Ectodermal cell (in vitro differentiated cells): Measurements from ENCODE around the gene DDR2.

Source experiments
- H3K27ac ChIP-seq: 2 replicates; pipeline ENCODE4 v1.7.0; 2013; ENCODE audit warnings: mild to moderate bottlenecking, low read depth, low read length; ENCODE audit not compliant: insufficient read depth, poor library complexity, severe bottlenecking
- H3K27me3 ChIP-seq: 2 replicates; pipeline ENCODE4 v1.7.0; 2013; ENCODE audit warnings: mild to moderate bottlenecking, low read length; ENCODE audit not compliant: insufficient read depth, control insufficient read depth, poor library complexity, severe bottlenecking
- H3K36me3 ChIP-seq: one replicate; pipeline ENCODE4 v1.7.0; 2013; ENCODE audit warnings: low read length; ENCODE audit not compliant: control insufficient read depth, insufficient read depth
- H3K4me1 ChIP-seq: one replicate; pipeline ENCODE4 v1.7.0; 2013; ENCODE audit warnings: low read length; ENCODE audit not compliant: control insufficient read depth, insufficient read depth
- H3K4me3 ChIP-seq: 2 replicates; pipeline ENCODE4 v1.7.0; 2013; ENCODE audit warnings: low read depth, low read length, control low read depth; ENCODE audit not compliant: insufficient read depth
- H3K9me3 ChIP-seq: 2 replicates; pipeline ENCODE4 v1.7.0; 2013; ENCODE audit warnings: mild to moderate bottlenecking, low read length, moderate library complexity; ENCODE audit not compliant: control insufficient read depth
- WGBS, 2 experiments: methylation state at CpG; one replicate each; pipeline ENCODE4 v1.1.7; 2013; ENCODE audit warnings: missing lambda C conversion rate in 2 of 2; 5-methylcytosine and 5-hydroxymethylcytosine counted together

Gene DDR2

DNA sequence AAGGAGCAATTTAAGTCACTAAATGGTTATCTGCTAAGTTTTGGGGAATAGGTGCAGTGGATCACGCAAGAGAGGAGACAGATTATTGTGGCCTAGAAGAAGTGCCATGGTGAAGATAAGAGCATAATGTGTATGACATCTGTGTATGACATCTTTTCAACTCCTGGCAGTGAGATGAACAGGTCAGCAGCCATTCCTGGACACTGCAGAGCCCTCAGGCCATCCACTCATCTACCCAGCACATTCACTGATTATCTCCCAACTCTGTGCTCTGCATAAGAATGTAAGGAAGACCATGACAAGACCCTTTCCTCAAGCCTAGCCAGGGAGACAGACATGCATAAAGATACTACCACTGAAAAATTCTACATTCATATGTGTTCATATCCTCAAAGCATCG is 73.7 kb downstream of the DDR2 start:
- Histone ChIP-seq H3K36me3 (no peaks in the 10 kb centered on the region), H3K27me3 (no peaks in the 10 kb centered on the region), H3K9me3 (no peaks in the 10 kb centered on the region), H3K4me1 (no peaks in the 10 kb centered on the region), H3K4me3 (no peak overlapping the region), H3K27ac (no peak overlapping the region)
- WGBS, 2 experiments: 50% methylated on average over 2 of the region's 2 CpGs

DNA sequence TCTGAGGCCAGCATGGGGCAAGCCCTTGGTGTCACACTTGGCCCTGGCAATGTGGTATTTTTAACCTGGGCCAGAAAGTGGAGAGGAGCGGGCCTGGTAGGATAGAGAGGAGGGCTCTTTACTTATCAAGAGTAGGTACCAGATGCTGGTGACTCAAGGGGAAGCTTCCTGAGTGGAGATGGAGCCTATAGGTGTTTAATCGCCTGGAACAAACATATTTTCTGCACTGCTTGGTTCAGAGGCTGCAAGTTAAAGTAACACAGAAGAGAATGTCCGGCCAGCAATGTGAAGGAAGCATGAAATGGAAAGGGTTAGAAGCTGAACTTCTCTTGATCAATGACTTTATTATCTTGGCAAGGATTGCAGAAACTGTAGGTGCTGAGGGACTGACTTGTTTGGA is 74.3 kb downstream of the DDR2 start:
- Histone ChIP-seq H3K4me1 (no peaks in the 10 kb centered on the region), H3K36me3 (no peaks in the 10 kb centered on the region), H3K27ac (no peak overlapping the region), H3K4me3 (no peak overlapping the region), H3K9me3 (no peaks in the 10 kb centered on the region), H3K27me3 (no peaks in the 10 kb centered on the region)
- 94 to 95% methylated on average over 3 of the region's 3 CpGs for WGBS, 2 experiments

DNA sequence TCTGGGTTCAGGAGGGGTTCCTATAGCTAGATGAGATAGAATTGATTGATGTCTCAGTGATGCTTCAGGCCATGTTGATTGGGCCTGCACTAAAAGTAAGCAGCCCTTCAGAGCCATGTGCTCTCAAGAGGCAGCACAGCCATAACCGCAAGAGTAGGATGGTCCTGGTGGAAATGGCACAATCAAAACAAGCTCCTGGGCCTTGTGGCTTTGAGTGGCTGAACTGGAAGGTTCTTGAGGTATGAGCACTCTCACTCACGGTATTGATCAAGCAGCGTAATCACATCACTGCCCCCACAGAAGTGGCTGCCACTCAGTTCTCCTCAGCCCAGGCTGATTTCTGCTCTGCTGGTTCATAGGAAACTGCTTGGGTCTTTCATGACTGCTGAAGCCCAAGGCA is 76.0 kb downstream of the DDR2 start:
- Histone ChIP-seq H3K9me3 (no peaks in the 10 kb centered on the region), H3K27me3 (no peaks in the 10 kb centered on the region), H3K36me3 (no peaks in the 10 kb centered on the region), H3K4me1 (no peaks in the 10 kb centered on the region), H3K27ac (no peak overlapping the region), H3K4me3 (no peak overlapping the region)
- WGBS, 2 experiments: 96 to 100% methylated on average over 3 of the region's 3 CpGs

DNA sequence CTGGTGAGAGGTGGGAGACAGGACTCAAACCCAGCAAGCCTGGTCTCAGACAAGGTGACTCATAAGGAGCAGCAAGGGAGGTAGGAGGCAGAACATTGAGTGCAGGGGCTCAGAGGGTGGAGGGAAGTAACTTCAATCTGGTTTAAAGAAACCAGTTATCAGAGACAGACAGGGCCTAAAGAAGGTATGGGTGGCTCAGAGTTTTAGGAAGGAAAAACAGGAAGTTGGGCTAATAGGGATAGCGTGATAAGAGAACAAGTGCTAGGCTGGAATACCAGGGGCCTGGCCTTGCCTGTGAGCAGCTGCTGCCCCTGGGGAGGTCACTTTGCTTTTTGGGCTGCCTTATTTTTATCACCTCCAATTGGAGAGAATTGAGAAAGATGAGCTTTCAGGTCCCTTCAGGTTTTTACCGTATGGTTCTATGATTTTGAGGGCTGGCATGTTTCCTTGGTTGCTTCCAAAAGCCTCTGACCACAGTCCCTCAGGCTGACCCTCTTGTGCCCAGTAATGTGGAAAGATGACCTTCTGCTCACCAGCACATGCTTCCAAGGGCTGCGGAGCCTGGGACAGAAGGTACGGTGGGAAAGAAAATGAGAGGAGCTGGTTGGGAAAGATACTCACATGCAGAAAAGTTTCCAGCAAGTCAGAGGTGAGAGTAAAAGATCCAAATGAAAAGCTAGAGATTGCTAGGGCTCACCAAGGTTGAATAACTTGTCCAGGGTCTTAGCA is 77.0 kb downstream of the DDR2 start:
- Histone ChIP-seq H3K36me3 (no peaks in the 10 kb centered on the region), H3K4me1 (no peaks in the 10 kb centered on the region), H3K9me3 (no peaks in the 10 kb centered on the region), H3K27ac (no peak overlapping the region), H3K27me3 (no peaks in the 10 kb centered on the region), H3K4me3 (no peak overlapping the region)
- WGBS, 2 experiments: 96% methylated on average over 4 of the region's 4 CpGs

DNA sequence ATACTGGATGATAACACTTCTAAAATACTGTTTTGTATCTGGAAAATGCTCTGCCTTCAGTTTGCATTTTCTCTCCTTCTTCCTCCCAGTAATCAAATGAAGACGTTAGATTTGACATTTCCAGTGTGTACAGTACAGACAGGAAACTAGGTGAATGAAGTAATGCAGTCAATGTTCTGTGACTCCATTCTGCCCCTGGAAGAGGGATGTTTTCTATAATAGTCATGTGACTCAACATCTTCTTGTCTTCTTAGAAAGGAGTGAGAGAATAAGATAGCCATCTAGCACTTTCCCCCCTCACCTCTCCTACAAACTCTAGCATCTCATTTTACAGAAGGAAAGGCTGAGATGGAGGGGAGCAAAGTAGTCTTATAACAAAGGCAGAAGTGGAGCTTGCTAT is 77.6 kb downstream of the DDR2 start:
- no peaks in the 10 kb centered on the region for H3K4me1 ChIP-seq

DNA sequence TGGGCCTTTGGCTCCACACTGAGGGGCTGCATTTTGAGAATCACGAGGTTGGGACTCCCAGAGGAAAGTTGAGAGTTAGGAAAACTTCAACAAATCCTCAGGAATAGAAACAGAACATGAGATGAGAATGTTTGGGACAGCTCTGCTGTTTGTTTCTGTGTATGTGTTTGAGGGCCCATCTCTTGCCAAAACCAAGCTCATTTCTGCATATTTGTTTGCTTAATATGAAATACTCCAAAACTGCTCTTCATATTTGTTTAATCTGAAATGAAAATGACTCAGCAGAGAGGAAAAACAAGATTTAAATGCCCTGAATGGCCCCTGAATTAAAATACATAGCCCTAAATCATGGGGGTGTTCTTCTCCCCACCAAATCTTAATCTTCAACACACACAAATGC is 78.1 kb downstream of the DDR2 start:
- 79 to 86% methylated on average over 1 of the region's 1 CpG for WGBS, 2 experiments
- H3K36me3 ChIP-seq: no peaks in the 10 kb centered on the region
- no peaks in the 10 kb centered on the region for H3K4me1 ChIP-seq
- no peak overlapping the region for H3K27ac ChIP-seq
- no peak overlapping the region for H3K4me3 ChIP-seq
- H3K9me3 ChIP-seq: no peaks in the 10 kb centered on the region
- H3K27me3 ChIP-seq: no peaks in the 10 kb centered on the region

More for the DNA sequence above, 77.6 kb downstream of the DDR2 start:
- 71 to 82% methylated on average over 1 of the region's 1 CpG for WGBS, 2 experiments
- Histone ChIP-seq H3K27me3 (no peaks in the 10 kb centered on the region), H3K27ac (no peak overlapping the region), H3K9me3 (no peaks in the 10 kb centered on the region), H3K36me3 (no peaks in the 10 kb centered on the region), H3K4me3 (no peak overlapping the region)

DNA sequence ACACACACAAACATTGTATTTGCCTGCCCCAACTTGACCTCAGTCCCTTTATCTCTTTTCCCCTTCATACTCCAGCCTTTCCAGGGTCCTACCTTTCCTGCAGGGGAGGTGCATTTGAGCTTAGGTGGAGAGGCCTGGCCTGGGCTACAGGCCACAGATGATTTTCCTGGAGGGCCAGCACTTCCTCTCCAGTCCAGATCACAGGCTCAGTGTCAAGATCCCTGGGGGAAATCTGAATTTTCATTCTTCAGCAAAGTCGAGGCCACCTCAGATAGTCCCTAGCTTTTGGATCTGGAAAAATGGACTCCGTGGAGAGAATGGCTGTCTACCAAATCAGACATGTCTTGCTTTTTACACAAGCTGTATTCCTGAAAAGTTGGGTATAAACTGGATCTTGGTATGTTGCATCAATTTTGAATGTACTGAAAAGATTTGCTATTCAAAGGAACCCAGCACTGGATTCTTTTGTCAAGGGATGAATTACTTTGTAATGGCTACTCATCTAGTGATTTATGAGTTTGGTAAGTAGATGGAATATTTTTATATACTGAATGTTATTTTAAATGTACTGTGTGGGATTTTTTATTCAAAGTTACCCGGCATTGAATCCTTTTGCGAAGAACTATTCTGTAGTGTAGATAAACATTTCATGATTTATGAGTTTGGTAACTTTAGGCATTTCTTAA is 78.7 kb downstream of the DDR2 start:
- no peaks in the 10 kb centered on the region for H3K9me3 ChIP-seq
- no peak overlapping the region for H3K27ac ChIP-seq
- H3K4me1 ChIP-seq: no peaks in the 10 kb centered on the region
- H3K4me3 ChIP-seq: no peak overlapping the region
- WGBS, 2 experiments: 94 to 95% methylated on average over 4 of the region's 4 CpGs
- H3K36me3 ChIP-seq: no peaks in the 10 kb centered on the region
- no peaks in the 10 kb centered on the region for H3K27me3 ChIP-seq

DNA sequence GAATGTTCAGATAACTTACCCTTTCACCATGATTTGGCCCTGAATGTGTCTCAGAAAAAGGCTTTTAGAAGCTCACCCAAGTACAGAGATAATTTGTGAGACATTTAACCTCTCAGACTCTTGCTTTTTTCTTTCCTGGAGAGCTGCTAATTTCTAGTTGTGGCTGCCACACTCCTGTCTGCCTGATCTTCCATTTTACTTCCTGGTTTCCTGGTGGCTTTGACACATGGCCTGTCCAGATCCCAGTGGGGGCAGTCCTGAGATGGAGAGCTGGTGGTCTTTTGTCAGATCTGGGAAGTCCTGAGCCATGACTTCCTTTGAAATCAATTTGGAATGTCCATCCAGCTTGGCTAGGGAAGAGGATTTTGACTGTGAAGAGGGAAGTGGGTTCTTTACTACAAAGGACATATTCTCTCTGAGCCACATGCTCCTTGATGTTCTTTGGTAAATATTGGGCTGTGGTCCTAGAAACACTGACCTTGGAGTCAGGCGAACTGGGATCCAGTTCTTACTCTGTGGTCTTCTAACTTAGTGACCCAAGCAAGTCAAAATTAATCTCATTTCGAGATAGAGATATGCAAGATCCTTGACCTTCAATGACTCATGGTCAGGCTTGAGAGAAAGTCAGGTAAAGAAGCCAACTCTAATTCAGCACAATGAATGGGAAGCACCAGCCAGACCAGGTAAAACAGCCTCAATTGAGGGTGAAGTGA is 80.2 kb downstream of the DDR2 start:
- WGBS, 2 experiments: 88 to 93% methylated on average over 2 of the region's 2 CpGs
- H3K36me3 ChIP-seq: no peaks in the 10 kb centered on the region
- no peak overlapping the region for H3K27ac ChIP-seq
- H3K4me3 ChIP-seq: no peak overlapping the region
- H3K27me3 ChIP-seq: no peaks in the 10 kb centered on the region
- no peaks in the 10 kb centered on the region for H3K9me3 ChIP-seq
- no peaks in the 10 kb centered on the region for H3K4me1 ChIP-seq

DNA sequence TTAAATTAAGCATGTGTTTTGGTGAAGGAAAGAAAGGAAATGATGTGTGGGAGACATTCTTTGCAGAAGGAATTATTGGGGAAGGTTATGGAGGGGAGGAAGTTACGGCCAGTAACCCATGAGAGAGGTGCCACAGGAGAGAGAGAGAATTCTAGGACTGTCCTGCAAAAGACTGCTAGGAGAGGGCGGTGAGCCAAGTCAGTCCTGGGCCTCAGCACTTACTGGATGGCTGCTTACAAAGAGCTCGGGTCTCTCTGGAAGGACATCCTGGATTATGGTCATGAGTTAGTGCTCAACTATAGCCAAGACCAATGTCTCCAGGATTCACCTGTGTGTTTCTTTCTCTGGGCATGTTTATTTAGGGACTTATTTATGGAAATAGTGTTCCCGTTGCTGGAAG is 83.9 kb downstream of the DDR2 start:
- no peaks in the 10 kb centered on the region for H3K27me3 ChIP-seq
- no peaks in the 10 kb centered on the region for H3K36me3 ChIP-seq
- no peak overlapping the region for H3K4me3 ChIP-seq
- 95% methylated on average over 4 of the region's 4 CpGs for WGBS, 2 experiments
- no peak overlapping the region for H3K27ac ChIP-seq
- no peaks in the 10 kb centered on the region for H3K9me3 ChIP-seq
- H3K4me1 ChIP-seq: no peaks in the 10 kb centered on the region

DNA sequence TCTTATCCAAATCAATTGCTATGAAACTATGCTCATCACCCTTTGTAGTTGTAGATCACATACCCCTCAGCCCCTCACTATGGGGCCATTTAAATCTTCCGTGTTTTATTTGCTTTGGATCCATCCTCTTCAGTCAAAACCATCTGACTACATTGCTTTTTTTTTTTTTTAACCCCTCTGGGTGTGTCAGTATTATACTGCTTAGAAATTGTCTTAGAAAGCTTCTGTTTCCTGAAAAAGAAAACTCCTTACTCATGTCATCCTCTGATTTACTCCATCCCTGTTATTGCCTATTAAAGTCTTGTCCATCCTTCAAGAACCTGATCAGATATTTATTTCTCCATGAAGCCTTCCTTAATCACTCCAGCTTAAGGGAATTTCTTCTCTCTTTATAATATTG is 84.3 kb downstream of the DDR2 start:
- 80 to 91% methylated on average over 1 of the region's 1 CpG for WGBS, 2 experiments

More for the DNA sequence above, 84.3 kb downstream of the DDR2 start:
- Histone ChIP-seq H3K9me3 (no peaks in the 10 kb centered on the region), H3K36me3 (no peaks in the 10 kb centered on the region), H3K4me3 (no peak overlapping the region), H3K4me1 (no peaks in the 10 kb centered on the region), H3K27ac (no peak overlapping the region), H3K27me3 (no peaks in the 10 kb centered on the region)
